HEK293 (cell line): ENCODE measurements around the gene ZSCAN9.
A peak's percentile ranks its signal among the peaks of the same experiment; 100 is the strongest.

ENCODE experiments used
- TCF7L2 ChIP-seq: IDR thresholded peaks from 2 replicates; pipeline ENCODE4 v1.6.1; 2011; ENCODE audit warnings: low read depth, mild to moderate bottlenecking, inconsistent platforms, low read length, moderate library complexity, borderline replicate concordance
- ZBTB1 ChIP-seq: fragments of 450-650 bp; formaldehyde crosslinking; IDR thresholded peaks from 2 replicates; pipeline ENCODE4 v1.5.1; 2016; ENCODE audit warnings: missing biosample characterization, missing genetic modification characterization
- ZNF138 ChIP-seq: fragments of 450-650 bp; formaldehyde crosslinking; IDR thresholded peaks from 2 replicates; pipeline ENCODE4 v1.5.1; 2016; ENCODE audit warnings: missing biosample characterization, missing genetic modification characterization, borderline replicate concordance
- ZNF146 ChIP-seq: fragments of 450-650 bp; formaldehyde crosslinking; IDR thresholded peaks from 2 replicates; pipeline ENCODE4 v1.5.1; 2016; ENCODE audit warnings: missing biosample characterization, missing genetic modification characterization
- ZNF18 ChIP-seq: fragments of 450-650 bp; formaldehyde crosslinking; IDR thresholded peaks from 2 replicates; pipeline ENCODE4 v1.5.1; 2016; ENCODE audit warnings: missing biosample characterization, missing genetic modification characterization
- ZNF274 ChIP-seq, 2 experiments: fragments of 200-500 bp in 1 of 2; fragments of 450-650 bp in 1 of 2; sonication (Bioruptor generic) in 1 of 2; formaldehyde crosslinking in 1 of 2; IDR thresholded peaks; 2 replicates each; pipeline versions ENCODE4 v1.5.1 to v1.6.1; 2014 to 2016; ENCODE audit warnings: borderline replicate concordance in 1 of 2, inconsistent platforms in 1 of 2, low read length in 1 of 2, missing biosample characterization in 1 of 2, missing genetic modification characterization in 1 of 2

DNA sequence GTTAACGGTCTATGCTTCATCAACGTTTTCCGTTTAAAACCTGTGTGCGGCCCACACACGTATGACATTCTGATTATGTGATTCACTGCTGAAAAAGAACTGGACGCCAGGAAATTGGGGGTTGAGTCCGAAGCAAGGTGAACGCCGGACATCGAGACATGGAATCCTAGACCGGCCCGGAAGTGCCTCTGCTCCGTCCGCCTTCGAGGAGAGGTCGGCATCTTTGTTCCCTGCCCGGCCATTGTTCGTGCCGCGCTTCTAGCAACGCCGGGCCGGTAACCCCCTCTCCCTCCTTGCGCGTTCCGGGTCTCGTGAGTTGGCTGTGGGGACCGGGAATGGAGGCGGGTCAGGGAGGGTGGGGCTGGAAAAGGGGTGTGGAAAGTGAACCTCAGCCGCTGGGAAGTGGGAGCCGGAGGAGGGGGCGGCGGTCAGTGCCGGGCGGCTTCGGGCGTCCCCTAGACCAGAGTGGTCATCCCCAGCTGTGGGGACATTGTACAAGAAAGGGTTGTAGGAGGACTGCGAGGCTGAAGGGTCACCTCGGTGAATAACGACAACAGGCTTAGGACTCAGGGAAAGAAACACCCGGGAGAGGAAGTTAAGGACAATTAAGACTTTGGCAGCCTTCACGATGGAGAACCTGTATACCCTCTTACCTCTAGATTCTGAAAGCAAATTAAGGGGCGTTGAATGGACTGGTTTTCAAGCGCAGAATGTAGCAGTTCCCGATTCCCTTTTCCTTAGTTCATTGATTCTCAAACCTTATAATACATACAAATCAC lies at the start of gene ZSCAN9:
- TF ChIP-seq ZNF146 (tag by site-specific recombination): no peak; the same call in 1 of the 2 replicates
- no peak for TF ChIP-seq ZNF274 (IDR thresholded peaks at IDR 0.05; ENCODE audit: low read length)
- TF ChIP-seq ZNF274 (tag by site-specific recombination; IDR thresholded peaks at IDR 0.05; ENCODE audit: borderline replicate concordance): no peak
- TF ChIP-seq ZBTB1 (tag by site-specific recombination): no peak
- peak; percentile 96 for TF ChIP-seq TCF7L2
- TF ChIP-seq ZNF18 (tag by site-specific recombination): no peak
- TF ChIP-seq ZNF138 (tag by site-specific recombination): no peak
